Adipose tissue (tissue), 3 donors: ENCODE data around the gene SCN2B. TPM values are rescaled to one million over a fixed set of nuclear protein-coding genes. Genes with fewer than 3 reads are reported as not detected.
"Not testable (repeated sequence)": the region's sequence is repeated elsewhere in the genome, so short reads cannot be mapped to it uniquely, and the experiment has no call there.

Source experiments
- H3K27ac ChIP-seq: one replicate; pipeline ENCODE4 v1.5.1; 2013; ENCODE audit warnings: low read depth, low read length
- WGBS, 3 donors: extraction: QIAGEN DNeasy Blood & Tissue Kit; methylation state at CpG; one replicate each; pipeline ENCODE4 v1.1.7; 2013; 5-methylcytosine and 5-hydroxymethylcytosine counted together
- polyA plus RNA-seq, 3 donors: library from polyadenylated mRNA; stranded (reverse); fragments of 200-250 nt; gene quantifications; one replicate each; pipeline ENCODE4 v1.2.3, GENCODE V29; 2013
- donor health status: healthy with polysubstance abuse.
- donor health status: Bipolar disorder and iron deficiency.
- donor health status: healthy.

Gene SCN2B
- polyA plus RNA-seq, 3 donors: 0.06 to 0.45 (median 0.07) TPM

DNA sequence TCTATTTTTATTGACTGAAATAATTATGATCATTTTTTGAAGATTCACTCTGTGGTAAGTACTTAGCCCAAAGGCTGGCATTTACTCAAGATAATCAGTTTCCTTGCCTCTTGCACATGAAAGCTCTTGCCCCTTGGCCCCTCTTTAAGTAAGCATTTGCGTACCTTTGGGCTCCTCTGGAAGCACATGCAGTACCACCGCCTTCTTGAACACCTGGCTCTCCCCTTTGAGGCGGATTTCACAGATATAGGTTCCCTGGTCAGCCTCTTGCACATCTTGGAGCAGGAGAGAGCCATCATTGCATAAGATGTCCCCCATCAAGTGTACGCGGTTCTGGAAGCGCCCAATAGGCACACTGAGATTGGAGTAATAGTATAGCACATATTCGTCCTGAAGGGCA, 33.9 kb upstream of the SCN2B start:
- H3K27ac ChIP-seq: no peak overlapping the region
- WGBS, 3 donors: 89 to 94% (median 92%) methylated on average over 7 of the region's 7 CpGs

GRCh38 chr11:118209033-118209432, 32.6 kb upstream of the SCN2B start:
- H3K27ac ChIP-seq: no peak overlapping the region
- 82 to 89% (median 87%) methylated on average over 3 of the region's 3 CpGs for WGBS, 3 donors

GRCh38 chr11:118207079-118207478, 30.6 kb upstream of the SCN2B start:
- 84 to 89% (median 88%) methylated on average over 2 of the region's 2 CpGs for WGBS, 3 donors
- no peak overlapping the region for H3K27ac ChIP-seq

DNA sequence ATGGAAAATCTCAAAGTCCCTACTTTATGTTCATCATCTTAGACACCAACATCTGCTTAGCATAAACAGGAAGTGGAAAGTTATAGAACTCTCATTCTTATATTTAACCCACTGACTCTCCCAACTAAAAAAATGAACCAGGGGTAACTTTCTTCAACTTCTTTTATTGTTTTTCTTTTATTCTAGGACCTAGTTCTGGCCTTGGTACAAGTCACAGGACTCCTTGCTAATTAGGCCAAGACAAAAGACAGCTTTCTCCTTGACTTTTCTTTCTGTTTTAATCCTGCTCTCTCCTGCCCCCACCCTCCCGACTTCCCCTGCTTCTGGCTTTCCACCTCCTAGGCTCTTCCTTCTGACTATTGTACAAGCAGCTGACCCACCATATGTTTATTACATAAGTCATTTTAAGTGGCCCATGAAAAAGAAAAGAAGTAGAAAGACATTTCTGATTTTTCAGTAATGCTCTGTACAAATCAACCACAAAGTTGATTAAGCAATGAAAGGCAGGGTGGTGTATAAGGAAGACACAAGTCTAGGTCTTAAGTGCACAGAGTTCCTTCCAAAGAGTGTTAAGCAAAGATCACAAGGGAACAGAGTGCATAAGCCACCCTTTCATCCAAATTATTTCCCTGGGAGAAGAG, 30.1 kb upstream of the SCN2B start:
- H3K27ac ChIP-seq: no peak overlapping the region
- WGBS, 3 donors: 17 to 48% (median 22%) methylated on average over 1 of the region's 1 CpG

DNA sequence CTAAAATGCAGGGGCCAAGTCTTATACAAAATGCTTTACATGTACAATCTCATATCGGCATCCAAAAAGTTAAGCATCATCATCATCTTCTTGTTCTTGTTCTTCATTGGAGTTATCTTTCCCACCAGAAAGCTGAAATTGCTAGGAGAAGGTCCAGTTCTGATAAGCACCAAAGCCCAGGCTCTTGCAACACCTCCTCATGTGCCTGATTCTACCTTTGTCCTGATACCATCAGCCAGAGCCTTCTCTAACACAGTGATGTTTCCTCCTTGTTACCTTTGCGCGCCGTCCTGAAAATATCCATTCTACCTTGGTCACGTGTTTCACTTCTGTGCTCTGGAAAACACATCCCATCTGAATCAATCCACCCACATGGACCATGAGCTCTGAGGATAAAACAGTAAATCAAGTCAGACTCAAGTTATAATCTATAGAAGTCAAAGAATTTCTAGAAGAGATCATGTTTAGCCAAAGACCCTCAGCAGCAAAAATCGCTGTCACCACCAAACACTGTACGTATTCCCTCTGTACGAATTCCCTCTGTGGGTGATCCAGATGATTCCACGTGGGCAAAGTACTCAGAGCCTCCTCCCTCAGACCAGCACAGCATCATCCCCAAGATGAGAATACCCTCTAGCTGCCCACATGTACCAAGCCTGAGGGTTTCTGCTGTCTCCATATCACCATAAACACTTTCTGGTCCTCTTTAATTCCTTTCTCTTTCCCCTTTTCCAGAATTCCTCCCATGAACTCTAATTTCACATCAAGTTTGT, 29.4 kb upstream of the SCN2B start:
- WGBS, 3 donors: 87 to 91% (median 90%) methylated on average over 9 of the region's 9 CpGs
- H3K27ac ChIP-seq: no peak overlapping the region

DNA sequence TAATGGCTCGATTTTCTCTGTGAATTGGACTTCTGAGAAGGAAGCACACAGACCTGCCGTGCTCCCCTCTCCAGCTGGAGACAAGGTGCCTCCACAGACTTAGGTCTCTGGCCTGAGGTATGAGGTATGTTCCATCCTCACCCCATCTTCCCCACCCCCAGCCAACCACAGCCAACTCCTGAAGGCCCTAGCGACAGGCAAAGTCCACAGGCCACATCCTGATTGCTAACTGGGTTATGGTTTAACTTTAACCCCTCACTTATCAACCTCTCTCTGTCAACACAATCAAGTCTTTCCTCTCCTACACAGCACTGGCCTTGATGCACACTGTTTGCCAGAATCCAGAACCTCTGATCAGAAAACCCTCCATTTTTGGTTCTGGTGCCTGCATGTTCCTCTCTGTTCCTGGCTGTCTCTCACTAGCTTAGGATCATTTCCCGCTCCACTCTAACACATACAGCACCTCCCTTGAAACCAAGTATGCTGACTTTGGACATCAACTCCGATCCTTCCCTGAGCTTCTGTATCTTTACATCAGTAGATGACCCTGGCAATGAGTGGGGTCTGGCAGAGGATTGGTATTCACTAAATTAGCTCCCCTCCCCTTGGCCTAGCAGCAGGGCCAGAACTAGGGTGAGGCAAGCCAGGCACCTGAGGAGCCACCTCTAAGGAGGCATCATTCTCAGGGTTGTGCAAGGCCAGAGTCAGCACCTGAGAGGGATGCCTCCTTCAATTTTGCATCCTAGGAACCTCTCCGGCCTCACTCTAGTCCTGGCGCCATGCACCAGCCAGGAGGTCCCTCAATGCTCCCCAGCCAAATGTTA, 26.4 kb upstream of the SCN2B start:
- 74 to 78% (median 77%) methylated on average over 7 of the region's 7 CpGs for WGBS, 3 donors
- no peak overlapping the region for H3K27ac ChIP-seq

GRCh38 chr11:118201966-118202365, 25.5 kb upstream of the SCN2B start:
- 72 to 87% (median 76%) methylated on average over 2 of the region's 2 CpGs for WGBS, 3 donors
- no peak overlapping the region for H3K27ac ChIP-seq

- 84 to 89% (median 88%) methylated on average over 9 of the region's 9 CpGs for WGBS, 3 donors
These were observed 24.7 kb upstream of the SCN2B start for GRCh38 chr11:118200901-118201680.

GRCh38 chr11:118200497-118200896, 24.1 kb upstream of the SCN2B start:
- 90 to 96% (median 92%) methylated on average over 5 of the region's 5 CpGs for WGBS, 3 donors

More at GRCh38 chr11:118200901-118201680, 24.7 kb upstream of the SCN2B start:
- H3K27ac ChIP-seq: no peak overlapping the region

DNA sequence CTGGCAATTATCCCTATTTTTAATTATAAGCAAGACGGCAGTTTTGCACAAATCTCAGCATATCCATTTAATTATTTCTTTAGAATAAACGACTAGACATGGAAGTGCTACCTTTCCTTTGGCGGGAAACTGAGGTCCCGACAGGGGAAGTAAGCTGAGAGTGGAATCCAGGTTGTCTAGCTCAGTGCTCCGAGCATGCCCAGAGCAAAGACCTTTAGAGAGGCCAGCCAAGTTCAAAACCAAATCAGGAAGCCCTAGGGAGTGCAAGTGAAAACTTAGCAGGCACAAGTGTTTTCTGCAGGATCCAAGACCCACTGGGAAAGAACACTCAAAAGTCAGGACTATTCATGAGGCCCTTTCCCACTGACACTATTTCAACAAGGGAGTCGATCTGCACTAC, 22.7 kb upstream of the SCN2B start:
- WGBS, 3 donors: 66 to 84% (median 71%) methylated on average over 6 of the region's 6 CpGs
- H3K27ac ChIP-seq: no peak overlapping the region

More at GRCh38 chr11:118200497-118200896, 24.1 kb upstream of the SCN2B start:
- H3K27ac ChIP-seq: no peak overlapping the region

DNA sequence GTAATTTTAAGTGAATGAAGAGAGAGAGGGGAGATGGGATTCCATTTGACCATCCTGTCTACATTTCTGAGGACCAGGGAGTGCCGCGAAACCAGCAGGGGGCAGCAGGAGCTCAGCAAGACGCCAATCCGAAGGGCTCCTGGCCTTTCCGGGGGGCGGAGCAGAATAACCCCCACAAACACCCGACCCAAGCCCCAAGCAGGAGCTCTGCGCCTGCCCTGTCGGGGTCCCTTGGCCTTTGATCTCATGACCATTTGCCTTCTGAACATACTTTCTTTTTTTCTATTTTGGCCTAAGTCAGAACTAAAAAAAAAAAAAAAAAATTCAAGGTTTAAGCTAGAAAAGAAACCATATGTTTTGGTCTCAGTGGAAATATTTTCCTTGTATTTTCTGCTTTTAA, 21.9 kb upstream of the SCN2B start:
- H3K27ac ChIP-seq: no peak overlapping the region
- WGBS, 3 donors: 0% methylated on average over 9 of the region's 9 CpGs

GRCh38 chr11:118194835-118195627, 18.6 kb upstream of the SCN2B start:
- WGBS, 3 donors: 26 to 59% (median 49%) methylated on average over 10 of the region's 10 CpGs
- H3K27ac ChIP-seq: no peak overlapping the region

DNA sequence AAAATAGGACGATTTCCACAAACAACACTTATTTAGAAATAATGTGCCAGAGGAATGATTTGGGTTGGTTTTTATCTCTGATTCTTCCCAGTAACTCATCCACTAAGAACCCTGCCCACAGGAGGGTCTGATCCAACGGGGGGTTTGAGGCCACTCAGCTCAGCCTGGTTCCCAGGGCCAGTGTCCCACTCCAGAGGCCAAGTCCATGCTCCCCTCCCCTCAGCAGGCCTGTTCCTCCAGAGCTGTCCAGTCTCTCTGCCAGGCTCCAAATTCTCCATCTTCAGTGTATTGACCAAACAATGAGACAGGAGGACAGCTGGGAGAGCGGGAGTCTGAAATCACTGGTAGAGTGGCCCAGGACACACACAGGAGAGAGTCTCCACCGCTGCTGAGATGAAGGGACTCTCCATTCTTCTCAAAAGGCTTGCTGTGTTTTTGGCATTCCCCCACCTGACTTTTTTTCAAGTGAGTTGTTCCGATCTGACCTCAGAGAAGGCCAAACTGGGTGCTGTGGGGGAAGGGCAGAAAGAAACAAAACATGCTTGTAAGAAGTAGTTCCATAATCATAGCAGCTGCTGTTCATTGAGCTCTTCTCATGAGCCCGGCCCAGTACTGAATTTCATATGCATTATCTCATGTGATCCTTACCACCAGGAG, 17.6 kb upstream of the SCN2B start:
- H3K27ac ChIP-seq: no peak overlapping the region
- WGBS, 3 donors: 46 to 86% (median 80%) methylated on average over 6 of the region's 6 CpGs

GRCh38 chr11:118192817-118193216, 16.4 kb upstream of the SCN2B start:
- 86 to 93% (median 91%) methylated on average over 5 of the region's 5 CpGs for WGBS, 3 donors
- H3K27ac ChIP-seq: not testable (repeated sequence)

GRCh38 chr11:118190942-118191506, 14.6 kb upstream of the SCN2B start:
- 50 to 99% (median 64%) methylated on average over 2 of the region's 2 CpGs for WGBS, 3 donors
- H3K27ac ChIP-seq: not testable (repeated sequence)

GRCh38 chr11:118186346-118187107, 10.1 kb upstream of the SCN2B start:
- WGBS, 3 donors: 29 to 59% (median 58%) methylated on average over 6 of the region's 6 CpGs
- no peak overlapping the region for H3K27ac ChIP-seq
